A673 (cell line): ENCODE data around the gene CALHM2. TPM values are rescaled to one million over a fixed set of nuclear protein-coding genes. Genes with fewer than 3 reads are reported as not detected.

ENCODE experiments used
- BruUV-seq: library from RNA; stranded (reverse); fragments of 400-500 nt; replicated peaks from 2 replicates; lab custom pipeline; 2021; lab: Mats Ljungman, UMichigan
- CTCF ChIA-PET: fragments of 300-600 bp; sonication (Branson Sonifier 250); formaldehyde crosslinking; loops from one replicate; lab custom pipeline; 2022; ENCODE audit warnings: antibody characterized with exemption; lab: Charles Lee
- POLR2A ChIA-PET: fragments of 300-600 bp; sonication (Branson Sonifier 250); formaldehyde crosslinking; loops from one replicate; lab custom pipeline; 2022; ENCODE audit warnings: antibody characterized with exemption; ENCODE audit not compliant: low non-redundant PET; lab: Charles Lee
- DNase-seq: peaks from one replicate; pipeline ENCODE4 v3.0.0-alpha.2; 2015; ENCODE audit warnings: low spot score
- H3K27ac ChIP-seq: fragments of 200-600 bp; sonication (generic); 2 replicates; pipeline ENCODE4 v1.5.1; 2016; ENCODE audit warnings: mixed run types, low read depth, mild to moderate bottlenecking, mixed read lengths, antibody characterized with exemption, low read length; ENCODE audit not compliant: poor library complexity, severe bottlenecking
- H3K27me3 ChIP-seq: fragments of 200-600 bp; sonication (generic); replicated peaks from 2 replicates; pipeline ENCODE4 v1.6.1; 2017; ENCODE audit warnings: mixed run types, low read depth, mild to moderate bottlenecking, mixed read lengths, antibody characterized with exemption, low read length; ENCODE audit not compliant: insufficient read depth, poor library complexity
- H3K36me3 ChIP-seq: fragments of 200-600 bp; sonication (generic); 2 replicates; pipeline ENCODE4 v1.6.1; 2016; ENCODE audit warnings: mixed run types, mild to moderate bottlenecking, mixed read lengths, antibody characterized with exemption, low read length; ENCODE audit not compliant: insufficient read depth, poor library complexity, severe bottlenecking
- H3K4me1 ChIP-seq: fragments of 200-600 bp; sonication (generic); 2 replicates; pipeline ENCODE4 v1.6.1; 2017; ENCODE audit warnings: mixed run types, mild to moderate bottlenecking, mixed read lengths, antibody characterized with exemption, low read length; ENCODE audit not compliant: insufficient read depth, poor library complexity, severe bottlenecking
- H3K4me3 ChIP-seq: fragments of 200-600 bp; sonication (generic); 2 replicates; pipeline ENCODE4 v1.5.1; 2016; ENCODE audit warnings: low read depth, mixed run types, mild to moderate bottlenecking, mixed read lengths, low read length; ENCODE audit not compliant: poor library complexity, severe bottlenecking
- H3K9me3 ChIP-seq: fragments of 200-600 bp; sonication (generic); 2 replicates; pipeline ENCODE4 v1.6.1; 2016; ENCODE audit warnings: mixed run types, low read depth, mild to moderate bottlenecking, mixed read lengths, antibody characterized with exemption, low read length; ENCODE audit not compliant: poor library complexity, severe bottlenecking
- EZH2 ChIP-seq: fragments of 200-600 bp; sonication (generic); IDR thresholded peaks from 2 replicates; pipeline ENCODE4 v1.6.1; 2017; ENCODE audit warnings: borderline replicate concordance, low read depth, mild to moderate bottlenecking, mixed read lengths, antibody characterized with exemption, low read length; ENCODE audit not compliant: poor library complexity, severe bottlenecking
- intact Hi-C: fragments of 100-400 bp; cut with micrococcal nuclease; formaldehyde crosslinking; loops from one replicate; pipeline ENCODE4 v1.10.0; 2022; ENCODE audit not compliant: unreplicated experiment
- total RNA-seq: library from RNA; stranded (reverse); gene quantifications from 2 replicates; pipeline ENCODE4 v1.2.3, GENCODE V29; 2021
- TF ChIP-seq, protein P1 (sequence below): fragments of 300-800, 200-600 bp; sonication (generic); conservative IDR thresholded peaks from 2 replicates; pipeline ENCODE4 v1.5.1; 2017; ENCODE audit warnings: low read depth, mild to moderate bottlenecking, antibody characterized with exemption, low read length, moderate library complexity, mixed read lengths

CALHM2 gene
- total RNA-seq, 1 experiment from 2014 or later, result 5.9 TPM

DNA sequence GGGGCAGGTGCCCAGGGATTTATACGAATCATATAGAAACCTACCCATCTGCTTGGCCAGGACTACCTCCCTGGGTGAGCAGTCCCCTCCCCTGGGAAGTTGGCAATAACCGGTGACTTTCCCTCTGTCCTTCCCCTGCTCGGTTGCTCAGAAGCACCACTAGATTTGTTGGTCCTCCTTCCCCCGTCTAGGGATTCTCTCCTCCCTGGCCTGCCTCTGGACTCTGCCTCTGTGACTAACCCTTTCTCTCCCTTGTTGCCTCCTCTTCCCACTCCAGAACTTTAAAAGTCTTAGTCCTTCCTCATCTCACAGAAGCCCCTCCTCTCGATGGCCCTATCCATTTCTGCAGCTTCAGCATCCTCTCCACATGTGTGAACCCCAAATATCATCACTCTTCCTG lies 17.0 kb upstream of the CALHM2 start:
- TF ChIP-seq, protein P1, sequence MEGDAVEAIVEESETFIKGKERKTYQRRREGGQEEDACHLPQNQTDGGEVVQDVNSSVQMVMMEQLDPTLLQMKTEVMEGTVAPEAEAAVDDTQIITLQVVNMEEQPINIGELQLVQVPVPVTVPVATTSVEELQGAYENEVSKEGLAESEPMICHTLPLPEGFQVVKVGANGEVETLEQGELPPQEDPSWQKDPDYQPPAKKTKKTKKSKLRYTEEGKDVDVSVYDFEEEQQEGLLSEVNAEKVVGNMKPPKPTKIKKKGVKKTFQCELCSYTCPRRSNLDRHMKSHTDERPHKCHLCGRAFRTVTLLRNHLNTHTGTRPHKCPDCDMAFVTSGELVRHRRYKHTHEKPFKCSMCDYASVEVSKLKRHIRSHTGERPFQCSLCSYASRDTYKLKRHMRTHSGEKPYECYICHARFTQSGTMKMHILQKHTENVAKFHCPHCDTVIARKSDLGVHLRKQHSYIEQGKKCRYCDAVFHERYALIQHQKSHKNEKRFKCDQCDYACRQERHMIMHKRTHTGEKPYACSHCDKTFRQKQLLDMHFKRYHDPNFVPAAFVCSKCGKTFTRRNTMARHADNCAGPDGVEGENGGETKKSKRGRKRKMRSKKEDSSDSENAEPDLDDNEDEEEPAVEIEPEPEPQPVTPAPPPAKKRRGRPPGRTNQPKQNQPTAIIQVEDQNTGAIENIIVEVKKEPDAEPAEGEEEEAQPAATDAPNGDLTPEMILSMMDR, result no peak
- no peak for TF ChIP-seq EZH2
- ChIA-PET CTCF (no interaction called here), POLR2A (no interaction called here)
- intact Hi-C loops, result no loop called here
- H3K4me3 ChIP-seq, result no peak overlapping the region
- H3K27me3 ChIP-seq, result no peaks in the 10 kb centered on the region
- DNase-seq, result no peak
- H3K36me3 ChIP-seq, result no peaks in the 10 kb centered on the region
- no peaks in the 10 kb centered on the region for H3K4me1 ChIP-seq
- H3K27ac ChIP-seq, result no peak overlapping the region
- no peaks in the 10 kb centered on the region for H3K9me3 ChIP-seq
- no TSS peak for BruUV-seq

DNA sequence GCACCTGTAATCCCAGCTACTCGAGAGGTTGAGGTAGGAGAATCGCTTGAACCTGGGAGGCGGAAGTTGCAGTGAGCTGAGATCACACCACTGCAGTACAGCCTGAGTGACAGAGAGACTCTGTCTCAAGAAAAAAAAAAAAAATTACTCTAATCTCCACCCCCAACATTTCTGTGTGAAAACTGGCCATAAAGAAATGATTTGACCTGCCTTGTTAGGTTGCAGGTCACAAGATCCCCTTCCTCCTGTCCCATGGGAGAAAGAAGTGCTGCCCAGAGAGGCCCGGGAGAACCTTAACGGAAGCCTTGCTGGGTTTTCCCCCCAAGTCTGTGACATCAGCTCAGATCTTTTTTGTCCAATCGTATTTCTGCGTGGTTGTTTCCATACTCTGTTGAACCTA lies 15.2 kb upstream of the CALHM2 start:
- CTCF ChIA-PET, result no interaction called here
- Histone ChIP-seq H3K36me3 (no peaks in the 10 kb centered on the region), H3K9me3 (no peaks in the 10 kb centered on the region), H3K4me3 (no peak overlapping the region), H3K27me3 (no peaks in the 10 kb centered on the region), H3K27ac (no peak overlapping the region), H3K4me1 (no peaks in the 10 kb centered on the region)
- BruUV-seq, result no TSS peak
- intact Hi-C loops, result no loop called here
- TF ChIP-seq, protein P1, result no peak
- TF ChIP-seq EZH2, result no peak
- POLR2A ChIA-PET, result no interaction called here
- no peak for DNase-seq

GRCh38 chr10:103466734-103467133 lies 14.6 kb upstream of the CALHM2 start:
- Histone ChIP-seq H3K27me3 (no peaks in the 10 kb centered on the region), H3K27ac (no peak overlapping the region), H3K36me3 (no peaks in the 10 kb centered on the region), H3K9me3 (no peaks in the 10 kb centered on the region), H3K4me3 (no peak overlapping the region), H3K4me1 (no peaks in the 10 kb centered on the region)
- POLR2A ChIA-PET, result no interaction called here
- no peak for DNase-seq
- TF ChIP-seq, protein P1, result no peak
- no peak for TF ChIP-seq EZH2
- CTCF ChIA-PET, result no interaction called here
- no TSS peak for BruUV-seq
- intact Hi-C loops, result no loop called here
